Stimulated activated CD8-positive, alpha-beta memory T cell treated with anti-CD3 and anti-CD28 coated beads, Interleukin-12 subunit alpha, Interleukin-12 subunit beta, amount 100 ng/mL, for 4 hours (primary cell): ENCODE measurements around the gene STEAP1.
"Not testable (repeated sequence)": the region's sequence is repeated elsewhere in the genome, so short reads cannot be mapped to it uniquely, and the experiment has no call there.

Experiments used
- DNase-seq: peaks from one replicate; pipeline ENCODE4 v3.0.0-alpha.2; 2020; ENCODE audit warnings: low read depth

Gene STEAP1

GRCh38 chr7:90173127-90173844 lies 19.0 kb downstream of the STEAP1 start:
- DNase-seq: no peak

DNA sequence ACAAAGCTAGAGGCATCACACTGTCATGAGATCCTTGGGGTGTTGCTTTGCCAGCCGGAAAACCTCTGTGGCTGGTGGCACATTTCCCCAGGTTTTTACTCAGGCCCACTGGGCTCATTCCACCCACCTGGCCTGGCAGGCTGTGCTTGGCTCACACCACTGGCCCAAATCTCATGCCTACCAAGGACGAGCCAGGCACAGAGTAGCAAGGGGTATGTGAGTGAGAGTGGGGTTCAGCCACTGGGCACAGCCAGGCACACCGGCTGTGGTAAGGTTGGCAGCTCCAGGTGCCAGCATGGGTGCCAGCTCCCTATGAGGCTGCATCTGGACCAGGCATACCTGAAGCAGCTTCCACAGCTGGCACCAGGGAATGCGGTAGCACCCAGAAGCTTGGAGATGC lies 21.4 kb downstream of the STEAP1 start:
- DNase-seq: no peak

- DNase-seq: no peak
Measured at GRCh38 chr7:90176195-90176594, 21.9 kb downstream of the STEAP1 start.

- no peak for DNase-seq
Measured at GRCh38 chr7:90178166-90178565, 23.9 kb downstream of the STEAP1 start.

GRCh38 chr7:90178679-90179278 lies 24.5 kb downstream of the STEAP1 start:
- DNase-seq: no peak

GRCh38 chr7:90180011-90180585 lies 25.8 kb downstream of the STEAP1 start:
- no peak for DNase-seq

DNA sequence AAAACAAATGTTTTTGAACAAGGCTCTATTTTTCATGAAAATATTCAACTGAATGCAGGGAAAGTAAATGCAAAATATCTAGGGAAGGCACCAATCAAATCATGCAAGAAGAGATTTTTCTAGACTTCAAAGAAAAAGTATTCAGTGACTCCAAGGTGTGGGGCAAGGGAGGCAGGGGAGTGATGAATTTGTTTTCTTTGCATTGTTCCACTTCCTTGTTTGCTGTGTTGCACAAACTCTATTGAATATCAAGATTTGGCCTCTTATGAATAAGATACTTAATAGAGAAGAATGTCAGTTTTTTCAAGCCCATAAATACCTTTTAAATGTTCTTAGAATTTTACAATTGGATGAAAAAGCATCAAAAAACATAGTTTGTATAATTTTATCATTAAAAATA lies 26.4 kb downstream of the STEAP1 start:
- DNase-seq: no peak

DNA sequence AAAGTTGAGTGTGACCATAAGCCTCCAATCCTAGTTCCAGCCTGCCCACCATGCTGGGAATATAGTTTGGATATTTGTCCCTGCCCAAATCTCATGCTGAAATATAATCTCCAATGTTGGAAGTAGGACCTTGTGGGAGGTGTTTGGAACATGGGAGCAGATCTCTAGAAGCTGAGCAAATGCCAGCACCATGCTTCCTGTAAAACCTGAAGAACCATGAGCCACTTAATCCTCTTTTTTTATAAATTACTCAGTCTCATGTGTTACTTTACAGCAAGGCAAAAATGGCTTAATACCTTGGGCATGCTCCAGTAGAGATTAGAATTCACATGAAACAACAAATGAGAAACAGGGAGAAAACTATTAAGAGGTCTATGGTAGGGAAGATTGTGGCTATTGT lies 27.2 kb downstream of the STEAP1 start:
- DNase-seq: no peak

DNA sequence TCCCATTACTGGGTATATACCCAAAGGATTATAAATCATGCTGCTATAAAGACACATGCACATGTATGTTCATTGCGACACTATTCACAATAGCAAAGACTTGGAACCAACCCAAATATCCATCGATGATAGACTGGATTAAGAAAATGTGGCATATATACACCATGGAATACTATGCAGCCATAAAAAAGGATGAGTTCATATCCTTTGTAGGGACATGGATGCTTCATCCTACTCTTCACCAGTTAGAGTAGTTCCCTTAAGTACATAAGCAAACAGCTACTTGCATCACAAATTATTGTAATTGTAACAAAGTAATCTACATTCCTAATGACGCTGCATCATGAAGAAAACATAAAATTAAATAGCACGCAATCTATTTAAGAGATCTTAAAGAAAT lies 32.0 kb downstream of the STEAP1 start:
- DNase-seq: not testable (repeated sequence)

- DNase-seq: no peak
Measured at GRCh38 chr7:90187507-90188050, 33.3 kb downstream of the STEAP1 start.

DNA sequence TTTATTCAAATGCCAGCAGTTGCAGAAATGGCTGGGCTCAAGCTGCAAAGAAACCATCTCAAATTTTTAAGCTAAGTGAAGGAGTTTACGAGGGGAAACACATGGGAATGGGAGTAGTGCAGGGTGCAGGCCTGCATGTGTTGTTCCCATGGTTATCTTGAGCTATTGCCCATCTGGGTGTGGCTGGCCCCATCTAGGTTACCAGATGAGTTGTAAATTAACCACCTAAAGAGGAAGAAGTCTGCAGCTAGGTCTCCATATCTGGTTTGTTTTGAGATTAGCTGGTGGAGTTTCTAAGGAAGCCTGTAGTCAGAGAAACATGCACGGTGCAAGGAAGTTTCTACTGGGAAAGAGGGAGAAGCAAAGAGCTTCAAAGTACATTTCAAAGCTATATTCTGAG lies 34.0 kb downstream of the STEAP1 start:
- no peak for DNase-seq

DNA sequence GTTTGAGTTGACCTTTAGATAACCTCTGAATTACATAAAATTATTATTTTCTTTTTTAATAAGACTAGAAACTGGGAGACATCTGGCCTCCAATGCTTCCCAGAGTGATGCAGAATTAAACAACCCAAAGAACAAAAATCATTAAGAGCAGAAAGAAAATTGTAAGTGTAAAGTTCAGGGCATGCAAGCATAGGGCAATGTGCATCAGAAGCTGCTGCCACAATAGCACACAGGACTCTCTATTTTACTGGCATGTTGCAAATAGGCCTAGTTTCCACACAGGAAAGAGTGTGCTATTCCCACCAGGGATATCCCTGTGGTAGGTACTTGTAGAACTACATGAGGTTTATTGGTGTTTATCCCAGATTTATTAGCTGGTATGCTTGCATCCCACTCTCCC lies 36.7 kb downstream of the STEAP1 start:
- DNase-seq: no peak

DNA sequence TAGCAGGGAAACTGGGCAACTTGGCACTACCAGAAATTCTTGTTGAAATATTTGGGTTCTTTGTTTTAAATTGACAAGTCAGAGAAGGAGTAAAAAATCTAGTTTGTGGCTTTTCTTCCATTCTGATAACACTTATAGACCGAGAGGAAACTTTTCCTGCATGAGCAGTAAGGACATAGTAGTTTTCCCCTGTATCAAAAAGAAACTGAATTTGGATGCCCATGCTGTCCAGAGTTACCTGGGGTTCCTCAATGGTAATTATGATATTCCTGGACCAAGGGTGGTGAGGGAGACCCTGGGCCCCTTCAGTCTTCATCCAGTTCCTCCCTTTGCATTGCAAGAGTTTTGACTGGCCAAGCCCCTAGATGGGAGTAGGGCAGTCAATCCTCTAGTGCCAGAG lies 37.4 kb downstream of the STEAP1 start:
- DNase-seq: no peak

DNA sequence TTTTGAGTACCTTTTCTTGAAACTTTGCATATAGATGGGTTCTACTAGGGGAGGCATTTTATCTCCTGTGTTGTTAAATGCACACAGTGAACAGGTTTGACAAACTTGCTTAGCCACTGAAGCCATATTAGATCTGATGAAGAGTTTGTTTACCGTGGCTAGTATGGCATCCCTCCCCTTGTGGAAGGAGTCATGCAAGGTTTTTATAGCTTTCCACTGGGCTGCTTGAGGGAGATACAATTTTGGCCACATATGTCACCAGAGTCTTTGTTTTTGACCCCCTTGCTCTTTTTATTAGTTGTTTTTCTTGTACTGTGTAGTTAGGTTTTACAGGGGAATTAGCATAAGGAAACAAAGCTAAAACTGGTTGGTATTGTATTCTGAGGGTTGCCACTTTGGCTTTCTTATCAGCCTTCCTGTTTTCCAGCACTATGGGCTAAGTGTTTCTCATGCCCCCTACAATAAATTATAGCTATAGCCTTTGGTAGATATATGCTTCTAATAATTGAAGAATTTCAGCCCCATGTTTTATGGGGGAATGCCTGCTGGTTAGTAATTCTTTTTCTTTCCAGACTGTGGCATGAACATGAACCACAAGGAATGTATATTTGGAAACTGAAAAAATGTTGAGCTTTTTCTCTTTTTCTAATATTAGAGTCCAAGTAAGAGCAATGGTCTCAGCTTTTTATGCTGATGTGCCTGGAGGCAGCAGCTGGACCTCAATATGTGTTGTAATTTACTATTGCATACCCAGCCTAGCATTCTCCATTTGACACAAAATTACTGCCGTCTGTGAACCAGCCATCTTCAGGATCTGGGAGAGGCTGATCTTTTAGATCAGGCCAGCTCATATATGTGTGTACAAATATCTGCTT lies 38.8 kb downstream of the STEAP1 start:
- DNase-seq: no peak

- no peak for DNase-seq
Measured at GRCh38 chr7:90194911-90195809, 40.9 kb downstream of the STEAP1 start.

GRCh38 chr7:90201500-90202195 lies 47.4 kb downstream of the STEAP1 start:
- no peak for DNase-seq

GRCh38 chr7:90207956-90208355 lies 53.7 kb downstream of the STEAP1 start:
- DNase-seq: no peak

DNA sequence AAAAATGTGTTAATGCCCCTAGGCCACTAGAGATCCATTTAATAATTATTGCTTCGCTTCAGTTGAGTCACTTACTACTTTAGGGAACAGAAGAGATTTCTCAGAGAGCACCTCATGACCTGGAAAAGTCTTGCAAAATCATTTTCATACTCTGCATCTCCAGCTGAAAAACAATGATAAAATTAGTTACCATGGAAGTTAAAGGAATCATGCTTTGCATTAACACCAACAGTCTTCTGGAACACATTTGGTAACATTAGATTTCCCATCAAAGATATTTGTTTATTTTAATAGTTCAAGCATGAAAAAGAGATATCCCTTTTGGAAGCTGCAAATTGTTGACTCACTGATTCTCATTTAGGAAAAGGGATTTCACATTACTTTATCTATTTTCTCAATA lies 55.5 kb downstream of the STEAP1 start:
- no peak for DNase-seq

DNA sequence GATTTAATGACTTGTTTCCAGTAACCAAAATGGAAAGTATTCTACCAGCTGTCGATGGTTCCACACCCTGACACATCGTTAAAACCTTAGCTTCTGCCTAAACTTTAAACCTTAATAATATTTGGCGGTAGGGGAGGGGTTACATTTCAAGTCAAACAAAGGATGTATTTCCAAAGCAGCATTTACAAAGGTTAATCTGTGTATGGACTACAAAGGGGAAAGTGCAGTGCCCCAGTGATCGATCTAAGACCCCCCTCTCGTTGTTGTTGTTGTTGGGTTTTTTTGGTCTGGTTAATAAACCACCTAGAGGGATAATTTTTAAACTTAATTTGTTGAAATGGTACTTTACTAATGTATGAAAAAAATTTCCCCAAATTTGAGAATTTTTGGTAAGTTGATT lies 56.2 kb downstream of the STEAP1 start:
- no peak for DNase-seq

GRCh38 chr7:90210981-90211380 lies 56.7 kb downstream of the STEAP1 start:
- no peak for DNase-seq
